K562 (cell line): Measurements from ENCODE around the gene MARK2. TPM values are rescaled to one million over a fixed set of nuclear protein-coding genes. Genes with fewer than 3 reads are reported as not detected.

Experiments
- EGR1 ChIP-seq: fragments of 450-650 bp; conservative IDR thresholded peaks from 2 replicates; pipeline ENCODE4 v1.6.1; 2017; ENCODE audit warnings: mild to moderate bottlenecking
- ETV1 ChIP-seq: fragments of 450-650 bp; conservative IDR thresholded peaks from 2 replicates; pipeline ENCODE4 v1.6.1; 2016; ENCODE audit warnings: missing genetic modification characterization, control low read depth, low read depth, missing compliant biosample characterization
- FOXA3 ChIP-seq, 2 experiments: fragments of 450-650 bp in 1 of 2; sonication (generic) in 1 of 2; formaldehyde crosslinking; IDR thresholded peaks in 1 of 2; conservative IDR thresholded peaks in 1 of 2; 2 replicates each; pipeline versions ENCODE4 v1.4.0 to v1.8.0; 2020 to 2022; ENCODE audit warnings: mild to moderate bottlenecking in 2 of 2, missing genetic modification reagents in 1 of 2
- FOXK2 ChIP-seq, 2 experiments: fragments of 450-650 bp; IDR thresholded peaks in 1 of 2; conservative IDR thresholded peaks in 1 of 2; 2 replicates each; pipeline ENCODE4 v1.6.1; 2016; ENCODE audit warnings: low read depth in 2 of 2, mild to moderate bottlenecking in 1 of 2
- MIER1 ChIP-seq: fragments of 450-650 bp; IDR thresholded peaks from 2 replicates; pipeline ENCODE4 v1.6.1; 2016; ENCODE audit warnings: antibody characterized with exemption, mild to moderate bottlenecking, low read depth
- MTA2 ChIP-seq: fragments of 450-650 bp; IDR thresholded peaks from 2 replicates; pipeline ENCODE4 v1.6.1; 2016; ENCODE audit warnings: low read depth
- POLR2H ChIP-seq: IDR thresholded peaks from 2 replicates; pipeline ENCODE4 v1.6.1; 2016; ENCODE audit warnings: missing genetic modification characterization, low read depth, mild to moderate bottlenecking, control low read depth, missing compliant biosample characterization, moderate library complexity
- PRPF4 ChIP-seq: fragments of 200-400 bp; formaldehyde crosslinking; IDR thresholded peaks from one replicate; pipeline ENCODE4 v1.6.1; 2017; ENCODE audit warnings: low read length, low read depth, mild to moderate bottlenecking; ENCODE audit not compliant: insufficient read depth, poor library complexity, severe bottlenecking
- PTRF ChIP-seq: fragments of 450-650 bp; IDR thresholded peaks from 2 replicates; pipeline ENCODE4 v1.6.1; 2016; ENCODE audit warnings: mild to moderate bottlenecking, missing genetic modification characterization, missing compliant biosample characterization
- RBM17 ChIP-seq: fragments of 200-400 bp; formaldehyde crosslinking; IDR thresholded peaks from 2 replicates; pipeline ENCODE4 v1.6.1; 2017; ENCODE audit warnings: low read depth, mild to moderate bottlenecking, low read length, borderline replicate concordance
- TARDBP ChIP-seq: fragments of 450-650 bp; IDR thresholded peaks from 2 replicates; pipeline ENCODE4 v1.6.1; 2016
- TCF3 ChIP-seq: sonication (generic); formaldehyde crosslinking; IDR thresholded peaks from 2 replicates; pipeline ENCODE4 v1.4.0; 2020; ENCODE audit warnings: mild to moderate bottlenecking, missing genetic modification reagents
- ZNF274 ChIP-seq: IDR thresholded peaks from 2 replicates; pipeline ENCODE4 v1.6.1; 2011; ENCODE audit warnings: low read depth, mild to moderate bottlenecking, low read length, moderate library complexity, borderline replicate concordance
- ZNF668 ChIP-seq: fragments of 250-450 bp; sonication (Bioruptor Pico); IDR thresholded peaks from 2 replicates; pipeline ENCODE4 v1.8.0; 2022; ENCODE audit warnings: mild to moderate bottlenecking, inconsistent platforms
- polyA plus RNA-seq, 8 experiments: library from polyadenylated mRNA; depleted of rRNA in 4 of 8; stranded (reverse) in 5 of 8; unstranded in 3 of 8; fragments of >200 nt; fragmentation: Nextera tagmentation in 2 of 8; fragmentation: Illumina TruSeq in 1 of 8; extraction: Ambion mirVana in 2 of 8; extraction: Trizol in 1 of 8; gene quantifications; 2 replicates each; pipeline versions ENCODE4 v1.2.1 to v1.2.3, GENCODE V29; 2011 to 2014; ENCODE audit warnings: inconsistent platforms in 1 of 8, missing spikeins in 1 of 8
- total RNA-seq, 7 experiments: library from RNA; depleted of rRNA in 6 of 7; stranded (reverse); fragments of >200 nt in 6 of 7; fragmentation: Illumina TruSeq in 2 of 7; extraction: Trizol in 2 of 7; gene quantifications; 2 replicates each; pipeline versions ENCODE4 v1.2.1 to v1.2.3, GENCODE V29; 2011 to 2021; ENCODE audit warnings: low replicate concordance in 1 of 7
- TF ChIP-seq, protein P1 (sequence below): sonication (generic); formaldehyde crosslinking; IDR thresholded peaks from 2 replicates; pipeline ENCODE4 v1.8.0; 2023; ENCODE audit warnings: mild to moderate bottlenecking, missing genetic modification reagents
- TF ChIP-seq, protein P2 (sequence below): sonication (generic); formaldehyde crosslinking; IDR thresholded peaks from 2 replicates; pipeline ENCODE4 v1.9.0; 2022; ENCODE audit warnings: mild to moderate bottlenecking, missing genetic modification reagents

Gene MARK2
- total and polyA plus RNA-seq, 9 of the 15 experiments (the other 6 are each of a cell fraction or from before 2014, with no cell fraction given), result 0.32 to 43.5 (median 15.1) TPM

DNA sequence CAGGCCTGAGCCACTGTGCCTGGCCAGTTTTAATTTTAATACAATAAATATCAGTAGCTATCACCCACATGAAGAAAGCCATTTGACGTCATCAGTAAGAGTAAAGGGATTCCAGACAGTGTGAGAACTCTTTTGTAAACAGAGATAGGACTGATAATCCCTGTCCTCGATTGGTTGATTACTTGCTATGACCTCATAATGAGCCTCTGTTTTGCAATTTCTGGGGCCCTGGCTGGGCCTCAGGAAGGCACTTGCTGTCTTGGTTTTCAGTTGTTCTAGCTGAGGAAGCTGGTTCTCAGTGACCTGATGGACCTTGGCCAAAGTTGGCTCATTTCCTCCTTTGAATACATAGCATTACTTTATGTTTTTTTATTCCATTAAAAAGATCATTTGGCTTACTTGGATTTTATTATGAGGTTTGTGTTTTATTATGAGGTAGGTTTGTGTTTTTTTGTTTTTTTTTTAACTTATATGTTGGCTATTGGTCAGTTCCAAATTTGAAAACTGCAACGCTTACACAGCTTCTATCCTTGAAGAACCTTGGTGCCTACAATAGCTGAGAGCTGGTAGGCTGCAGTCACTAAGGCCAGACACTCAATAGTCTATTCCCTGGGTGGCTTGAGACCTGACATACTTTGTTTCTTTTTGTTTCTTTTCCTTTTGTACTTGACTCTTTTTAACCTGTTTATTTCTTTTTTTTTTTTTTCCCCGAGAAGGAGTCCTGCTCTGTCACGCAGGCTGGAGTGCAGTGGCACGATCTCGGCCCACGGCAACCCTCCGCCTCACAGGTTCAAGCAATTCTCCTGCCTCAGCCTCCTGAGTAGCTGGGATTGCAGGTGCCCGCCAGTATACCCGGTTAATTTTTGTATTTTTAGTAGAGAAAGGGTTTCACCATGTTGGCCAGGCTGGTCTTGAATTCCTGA lies 20.0 kb downstream of the MARK2 start (continued):
- TF ChIP-seq FOXA3 (CRISPR knock-in tag; conservative IDR thresholded peaks at IDR 0.05 in 1 of 2, IDR thresholded peaks at IDR 0.05 in 1 of 2), result peak in 1 of 2 experiments; percentile 69; a peak in 2 of 4 replicates
- TF ChIP-seq TARDBP, result no peak
- TF ChIP-seq, protein P1, sequence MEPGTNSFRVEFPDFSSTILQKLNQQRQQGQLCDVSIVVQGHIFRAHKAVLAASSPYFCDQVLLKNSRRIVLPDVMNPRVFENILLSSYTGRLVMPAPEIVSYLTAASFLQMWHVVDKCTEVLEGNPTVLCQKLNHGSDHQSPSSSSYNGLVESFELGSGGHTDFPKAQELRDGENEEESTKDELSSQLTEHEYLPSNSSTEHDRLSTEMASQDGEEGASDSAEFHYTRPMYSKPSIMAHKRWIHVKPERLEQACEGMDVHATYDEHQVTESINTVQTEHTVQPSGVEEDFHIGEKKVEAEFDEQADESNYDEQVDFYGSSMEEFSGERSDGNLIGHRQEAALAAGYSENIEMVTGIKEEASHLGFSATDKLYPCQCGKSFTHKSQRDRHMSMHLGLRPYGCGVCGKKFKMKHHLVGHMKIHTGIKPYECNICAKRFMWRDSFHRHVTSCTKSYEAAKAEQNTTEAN (CRISPR knock-in tag), result no peak
- no peak for TF ChIP-seq TCF3 (CRISPR knock-in tag)
- no peak for TF ChIP-seq MTA2
- TF ChIP-seq ETV1 (tag), result peak; percentile 38; the same call in 1 of the 2 replicates
- no peak for TF ChIP-seq PRPF4
- TF ChIP-seq FOXK2 (conservative IDR thresholded peaks at IDR 0.05 in 1 of 2, IDR thresholded peaks at IDR 0.05 in 1 of 2; ENCODE audit: low read depth in 2 of 2), result 0 out of 4 replicates have a peak, but pooled peaks have one; percentile 39 to 41
- TF ChIP-seq MIER1, result no peak
- no peak for TF ChIP-seq PTRF (tag)
- no peak for TF ChIP-seq ZNF274
- no peak for TF ChIP-seq ZNF668
- TF ChIP-seq RBM17, result no peak
- TF ChIP-seq EGR1, result no peak
- no peak for TF ChIP-seq POLR2H (tag)
- TF ChIP-seq, protein P2, sequence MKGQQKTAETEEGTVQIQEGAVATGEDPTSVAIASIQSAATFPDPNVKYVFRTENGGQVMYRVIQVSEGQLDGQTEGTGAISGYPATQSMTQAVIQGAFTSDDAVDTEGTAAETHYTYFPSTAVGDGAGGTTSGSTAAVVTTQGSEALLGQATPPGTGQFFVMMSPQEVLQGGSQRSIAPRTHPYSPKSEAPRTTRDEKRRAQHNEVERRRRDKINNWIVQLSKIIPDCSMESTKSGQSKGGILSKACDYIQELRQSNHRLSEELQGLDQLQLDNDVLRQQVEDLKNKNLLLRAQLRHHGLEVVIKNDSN, result no peak
